Gastrocnemius medialis (tissue), 4 donors: ENCODE results near the gene GPATCH8. TPM values are rescaled to one million over a fixed set of nuclear protein-coding genes. Genes with fewer than 3 reads are reported as not detected.
"Not testable (repeated sequence)": the region's sequence is repeated elsewhere in the genome, so short reads cannot be mapped to it uniquely, and the experiment has no call there.

Experiments used
- ATAC-seq, 2 donors: fragments of 150-250 bp; one replicate each; pipeline ENCODE4 v1.9.1; 2016
- DNase-seq, 2 donors: peaks; one replicate each; pipeline ENCODE4 v3.0.0-alpha.2; 2019
- H3K27ac ChIP-seq, 4 donors: fragments of 200-600 bp; sonication (generic); 1 replicate in 1 of 4; 2 replicates in 3 of 4; pipeline ENCODE4 v1.5.1; 2016 to 2018; ENCODE audit warnings: mild to moderate bottlenecking in 2 of 4, moderate library complexity in 1 of 4
- H3K27me3 ChIP-seq, 3 donors: fragments of 200-600 bp; sonication (generic) in 2 of 3; 1 replicate in 1 of 3; 2 replicates in 2 of 3; pipeline versions ENCODE4 v1.5.1 to v1.6.0; 2016 to 2019; ENCODE audit warnings: mild to moderate bottlenecking in 1 of 3, moderate library complexity in 1 of 3
- H3K36me3 ChIP-seq, 2 donors: fragments of 200-600 bp; sonication (generic) in 1 of 2; one replicate each; pipeline ENCODE4 v1.5.1; 2017 to 2018
- H3K4me1 ChIP-seq, 2 donors: fragments of 200-600 bp; sonication (generic) in 1 of 2; one replicate each; pipeline ENCODE4 v1.5.1; 2016 to 2017; ENCODE audit warnings: mild to moderate bottlenecking in 2 of 2
- H3K4me3 ChIP-seq, 4 donors: fragments of 200-600 bp; sonication (generic) in 3 of 4; 1 replicate in 1 of 4; 2 replicates in 3 of 4; pipeline ENCODE4 v1.5.1; 2016 to 2019; ENCODE audit warnings: mild to moderate bottlenecking in 2 of 4
- H3K9me3 ChIP-seq, 3 donors: fragments of 200-600 bp; sonication (generic) in 2 of 3; 1 replicate in 1 of 3; 2 replicates in 2 of 3; pipeline ENCODE4 v1.5.1; 2016 to 2019
- POLR2A ChIP-seq, 2 donors: fragments of 450-650 bp; IDR thresholded peaks; one replicate each; pipeline ENCODE4 v1.6.1; 2017; ENCODE audit warnings: antibody characterized with exemption in 2 of 2, mild to moderate bottlenecking in 2 of 2, moderate library complexity in 2 of 2
- in situ Hi-C, 4 donors: fragments of 200-750 bp; cut with MboI; loops; one replicate each; pipeline versions ENCODE4 v1.15.0 to v1.8.0; 2017; ENCODE audit warnings: low sequenced_read_pairs in 4 of 4
- intact Hi-C: fragments of 100-400 bp; cut with DNase I; formaldehyde crosslinking; loops from one replicate; pipeline ENCODE4 v1.15.1; 2023; ENCODE audit warnings: low total_unique reads
- total RNA-seq, 4 donors: library from RNA; depleted of rRNA; stranded (reverse); fragments of >200 nt; gene quantifications; one replicate each; pipeline versions ENCODE4 v1.1.0 to v1.2.3, GENCODE V29; 2016
- TF ChIP-seq, protein P1 (sequence below), 5 experiments: fragments of 450-650 bp in 3 of 5; fragments of 200-600 bp in 2 of 5; sonication (generic) in 2 of 5; IDR thresholded peaks in 4 of 5; conservative IDR thresholded peaks in 1 of 5; 1 replicate in 4 of 5; 2 replicates in 1 of 5; pipeline ENCODE4 v1.5.1; 2016 to 2019; ENCODE audit warnings: antibody characterized with exemption in 5 of 5, mild to moderate bottlenecking in 3 of 5, moderate library complexity in 3 of 5

The GPATCH8 gene
- total RNA-seq, 4 donors from 2014 or later: 39.9 to 75.1 (median 50.8) TPM

GRCh38 chr17:44375196-44376017 is 127.8 kb downstream of the GPATCH8 start:
- H3K4me3 ChIP-seq: no peak overlapping the region
- DNase-seq (no peak), ATAC-seq (no peak)
- H3K27me3 ChIP-seq: peaks cover 8 to 23% (median 15%) of the 10 kb centered on the region in 3 donors
- no peaks in the 10 kb centered on the region for H3K9me3 ChIP-seq
- no peaks in the 10 kb centered on the region for H3K4me1 ChIP-seq
- H3K36me3 ChIP-seq: no peaks in the 10 kb centered on the region
- intact Hi-C loops (no loop called here), in situ Hi-C loops (no loop called here)
- no peak overlapping the region for H3K27ac ChIP-seq
- TF ChIP-seq, protein P1, sequence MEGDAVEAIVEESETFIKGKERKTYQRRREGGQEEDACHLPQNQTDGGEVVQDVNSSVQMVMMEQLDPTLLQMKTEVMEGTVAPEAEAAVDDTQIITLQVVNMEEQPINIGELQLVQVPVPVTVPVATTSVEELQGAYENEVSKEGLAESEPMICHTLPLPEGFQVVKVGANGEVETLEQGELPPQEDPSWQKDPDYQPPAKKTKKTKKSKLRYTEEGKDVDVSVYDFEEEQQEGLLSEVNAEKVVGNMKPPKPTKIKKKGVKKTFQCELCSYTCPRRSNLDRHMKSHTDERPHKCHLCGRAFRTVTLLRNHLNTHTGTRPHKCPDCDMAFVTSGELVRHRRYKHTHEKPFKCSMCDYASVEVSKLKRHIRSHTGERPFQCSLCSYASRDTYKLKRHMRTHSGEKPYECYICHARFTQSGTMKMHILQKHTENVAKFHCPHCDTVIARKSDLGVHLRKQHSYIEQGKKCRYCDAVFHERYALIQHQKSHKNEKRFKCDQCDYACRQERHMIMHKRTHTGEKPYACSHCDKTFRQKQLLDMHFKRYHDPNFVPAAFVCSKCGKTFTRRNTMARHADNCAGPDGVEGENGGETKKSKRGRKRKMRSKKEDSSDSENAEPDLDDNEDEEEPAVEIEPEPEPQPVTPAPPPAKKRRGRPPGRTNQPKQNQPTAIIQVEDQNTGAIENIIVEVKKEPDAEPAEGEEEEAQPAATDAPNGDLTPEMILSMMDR (IDR thresholded peaks at IDR 0.05 in 4 of 5, conservative IDR thresholded peaks at IDR 0.05 in 1 of 5): no peak
- TF ChIP-seq POLR2A (IDR thresholded peaks at IDR 0.05): no peak

DNA sequence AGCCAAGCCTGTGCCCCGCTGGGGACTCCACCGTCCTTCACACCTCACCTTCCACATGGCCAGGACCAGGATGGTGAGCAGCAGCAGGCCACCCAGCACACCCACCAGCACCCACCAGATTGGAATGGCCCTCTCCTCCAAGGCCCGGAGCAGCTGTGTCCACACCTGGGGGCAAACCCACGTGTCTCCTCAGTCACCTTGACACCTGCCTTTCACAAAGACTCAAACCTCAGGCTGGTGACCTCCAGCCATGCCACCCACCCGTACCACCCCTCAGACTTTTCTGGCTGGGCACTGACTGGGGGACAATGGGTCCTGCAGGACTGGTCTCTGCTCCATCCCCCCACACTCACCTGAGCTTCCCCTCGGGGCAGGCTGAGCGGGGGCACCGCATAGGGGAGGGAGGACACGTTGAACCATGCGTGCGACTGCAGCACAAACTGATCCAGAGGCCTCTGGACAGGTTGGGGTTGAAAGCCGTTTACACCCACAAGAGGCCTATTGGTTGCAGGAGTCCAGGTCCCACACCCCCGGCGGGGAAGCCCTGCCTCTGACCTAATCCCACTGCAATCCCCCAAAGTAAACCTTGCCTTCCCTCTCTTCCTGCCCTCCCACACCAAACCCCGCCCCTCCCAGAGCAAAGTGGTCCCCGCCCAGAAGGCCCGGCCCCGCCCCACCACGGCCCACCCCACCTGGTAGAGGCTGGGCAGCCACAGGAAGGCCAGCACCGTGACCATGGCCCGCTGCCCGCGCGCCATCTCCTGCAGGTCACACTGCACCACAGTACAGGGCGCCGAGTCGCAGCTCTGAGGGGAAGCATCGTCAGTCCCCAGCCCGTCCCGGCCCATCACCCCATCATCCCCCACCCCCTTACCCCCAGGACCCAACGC is 128.7 kb downstream of the GPATCH8 start:
- H3K9me3 ChIP-seq: no peaks in the 10 kb centered on the region
- intact Hi-C loops (no loop called here), in situ Hi-C loops (no loop called here)
- no peaks in the 10 kb centered on the region for H3K4me1 ChIP-seq
- DNase-seq (no peak), ATAC-seq (no peak)
- no peak overlapping the region for H3K4me3 ChIP-seq
- TF ChIP-seq, protein P1 (IDR thresholded peaks at IDR 0.05 in 4 of 5, conservative IDR thresholded peaks at IDR 0.05 in 1 of 5): no peak
- no peak for TF ChIP-seq POLR2A (IDR thresholded peaks at IDR 0.05)
- H3K27me3 ChIP-seq: peaks cover 10 to 23% (median 19%) of the 10 kb centered on the region in 3 donors
- no peak overlapping the region for H3K27ac ChIP-seq
- no peaks in the 10 kb centered on the region for H3K36me3 ChIP-seq

DNA sequence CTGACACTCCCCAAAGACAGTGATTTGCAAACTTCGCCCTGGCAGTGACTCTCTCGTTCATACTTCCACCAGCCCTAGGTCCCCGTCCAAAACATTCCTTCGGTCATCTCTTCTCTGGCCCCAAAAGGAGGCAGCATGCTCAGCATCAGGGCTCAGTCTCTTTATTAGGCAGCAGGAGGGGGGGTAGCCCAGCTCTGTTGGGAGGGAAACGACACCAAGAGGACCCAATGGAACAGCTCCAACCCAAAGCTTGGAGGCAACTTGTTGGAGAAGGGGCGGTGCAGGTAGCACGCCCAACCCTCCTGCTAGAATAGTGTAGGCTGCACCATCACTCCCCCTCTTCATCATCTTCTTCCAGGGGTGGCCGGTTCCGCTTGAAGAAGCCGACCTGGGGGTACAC is 131.2 kb downstream of the GPATCH8 start:
- in situ Hi-C loops (no loop called here), intact Hi-C loops (no loop called here)
- TF ChIP-seq, protein P1 (IDR thresholded peaks at IDR 0.05 in 4 of 5, conservative IDR thresholded peaks at IDR 0.05 in 1 of 5): no peak
- TF ChIP-seq POLR2A (IDR thresholded peaks at IDR 0.05): no peak
- no peaks in the 10 kb centered on the region for H3K36me3 ChIP-seq
- H3K27me3 ChIP-seq: peaks cover 10 to 26% (median 19%) of the 10 kb centered on the region in 3 donors
- H3K4me3 ChIP-seq: no peak overlapping the region
- ATAC-seq: no peak
- no peak for DNase-seq
- H3K9me3 ChIP-seq: no peaks in the 10 kb centered on the region
- H3K4me1 ChIP-seq: no peaks in the 10 kb centered on the region
- H3K27ac ChIP-seq: no peak overlapping the region

DNA sequence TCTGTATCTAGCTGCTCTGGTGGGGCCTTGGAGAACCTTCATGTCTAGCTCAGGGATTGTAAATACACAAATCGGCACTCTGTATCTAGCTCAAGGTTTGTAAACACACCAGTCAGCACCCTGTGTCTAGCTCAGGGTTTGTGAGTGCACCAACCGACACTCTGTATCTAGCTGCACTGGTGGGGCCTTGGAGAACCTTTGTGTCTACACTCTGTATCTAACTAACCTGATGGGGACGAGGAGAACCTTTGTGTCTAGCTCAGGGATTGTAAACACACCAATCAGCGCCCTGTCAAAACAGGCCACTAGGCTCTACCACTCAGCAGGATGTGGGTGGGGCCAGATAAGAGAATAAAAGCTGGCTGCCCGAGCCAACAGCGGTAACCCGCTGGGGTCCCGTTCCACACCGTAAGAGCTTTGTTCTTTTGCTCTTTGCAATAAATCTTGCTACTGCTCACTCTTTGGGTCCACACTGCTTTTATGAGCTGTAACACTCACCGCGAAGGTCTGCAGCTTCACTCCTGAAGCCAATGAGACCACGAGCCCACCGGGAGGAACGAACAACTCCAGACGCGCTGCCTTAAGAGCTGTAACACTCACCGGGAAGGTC is 133.7 kb downstream of the GPATCH8 start:
- peaks cover 10 to 17% (median 16%) of the 10 kb centered on the region in 3 donors for H3K27me3 ChIP-seq
- H3K36me3 ChIP-seq, DNase-seq, H3K9me3 ChIP-seq, ATAC-seq, intact Hi-C loops, H3K4me1 ChIP-seq, H3K27ac ChIP-seq, in situ Hi-C loops, H3K4me3 ChIP-seq: not testable (repeated sequence)

GRCh38 chr17:44368391-44369243 is 134.6 kb downstream of the GPATCH8 start:
- in situ Hi-C loops, DNase-seq, H3K4me3 ChIP-seq: not testable (repeated sequence)

More at GRCh38 chr17:44368391-44369243, 134.6 kb downstream of the GPATCH8 start:
- peaks cover 10 to 14% (median 12%) of the 10 kb centered on the region in 3 donors for H3K27me3 ChIP-seq
- H3K27ac ChIP-seq, intact Hi-C loops, ATAC-seq, H3K9me3 ChIP-seq, H3K4me1 ChIP-seq, H3K36me3 ChIP-seq: not testable (repeated sequence)
